Stimulated activated CD8-positive, alpha-beta memory T cell treated with anti-CD3 and anti-CD28 coated beads, Interleukin-7, amount 100 ng/mL, for 4 hours (primary cell): Measurements from ENCODE around the gene CA12.
"Not testable (repeated sequence)": the region's sequence is repeated elsewhere in the genome, so short reads cannot be mapped to it uniquely, and the experiment has no call there.

Experiments
- DNase-seq, 2 donors: peaks; one replicate each; pipeline ENCODE4 v3.0.0-alpha.2; 2020; ENCODE audit warnings: low read depth in 2 of 2

CA12 gene

DNA sequence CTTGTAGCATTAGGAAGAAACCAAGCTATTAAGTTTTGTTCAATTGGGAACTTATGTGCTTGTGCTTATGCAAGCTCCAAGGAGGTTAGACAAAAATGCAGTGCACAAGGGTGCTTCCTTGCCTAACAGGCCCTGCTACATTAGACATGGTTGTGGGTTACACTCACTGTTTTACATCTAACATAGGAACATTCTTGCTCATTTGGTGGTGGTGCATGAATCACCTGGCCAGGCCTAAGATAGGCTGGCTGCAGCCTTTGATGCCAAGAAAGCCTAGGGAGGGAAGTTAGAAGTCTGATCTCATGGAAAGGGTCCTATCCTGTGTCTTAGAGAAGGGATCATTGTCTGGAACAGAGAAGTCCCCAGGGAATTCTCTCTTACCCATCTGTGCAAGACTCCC is 43.5 kb downstream of the CA12 start:
- DNase-seq = no peak

GRCh38 chr15:63337046-63337445 is 44.6 kb downstream of the CA12 start:
- DNase-seq = no peak

DNA sequence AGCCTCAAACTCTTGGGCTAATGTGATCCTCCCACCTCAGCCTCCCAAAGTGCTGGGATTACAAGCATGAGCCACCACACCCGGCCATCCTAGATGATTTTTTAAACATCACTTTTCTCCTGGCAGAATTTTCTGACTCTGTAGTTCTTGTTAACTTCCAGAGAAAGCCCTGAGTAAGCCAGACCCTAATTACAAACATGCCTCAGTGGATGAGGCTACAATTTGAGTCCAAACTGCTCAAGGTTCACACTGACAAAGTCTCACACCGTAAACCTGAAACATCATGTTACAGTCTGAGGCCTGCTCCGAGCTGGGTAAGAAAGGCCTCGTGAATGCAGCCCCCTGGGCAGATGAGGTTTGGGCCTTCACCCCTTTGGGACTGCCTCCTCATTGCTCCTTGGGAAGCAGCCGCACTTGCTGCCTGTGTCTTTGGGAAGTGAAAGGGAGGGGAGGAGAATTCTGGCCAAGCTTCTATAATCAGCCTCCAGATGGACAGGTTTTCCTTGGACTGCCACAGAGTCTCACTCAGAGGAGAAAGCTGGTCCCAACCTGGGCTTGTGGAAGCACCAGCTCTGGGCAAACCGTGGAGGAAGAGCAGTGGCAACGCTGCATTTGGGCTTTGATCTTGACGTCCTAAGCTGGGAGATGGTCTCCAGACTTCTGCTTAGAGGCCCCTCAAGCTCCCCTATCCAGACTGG is 46.0 kb downstream of the CA12 start:
- no peak for DNase-seq

DNA sequence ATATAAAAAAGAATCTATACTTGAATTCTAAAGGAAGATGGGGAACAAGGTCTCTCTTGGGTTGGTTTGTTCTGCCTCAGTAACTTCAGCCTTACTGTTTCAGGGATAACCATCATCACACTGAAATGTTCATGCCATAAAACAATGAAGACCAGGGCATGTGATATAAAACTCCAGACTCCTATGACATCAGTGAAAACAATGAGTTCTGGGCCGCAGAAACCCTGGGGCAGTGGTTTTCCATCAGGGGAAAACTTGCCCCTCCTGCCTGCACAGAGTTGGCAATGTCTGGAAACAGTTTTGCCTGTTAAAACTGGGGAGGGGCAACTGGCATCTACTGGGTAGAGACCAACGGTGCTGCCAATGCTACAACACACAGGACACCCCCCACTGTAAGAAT is 46.8 kb downstream of the CA12 start:
- DNase-seq = no peak

DNA sequence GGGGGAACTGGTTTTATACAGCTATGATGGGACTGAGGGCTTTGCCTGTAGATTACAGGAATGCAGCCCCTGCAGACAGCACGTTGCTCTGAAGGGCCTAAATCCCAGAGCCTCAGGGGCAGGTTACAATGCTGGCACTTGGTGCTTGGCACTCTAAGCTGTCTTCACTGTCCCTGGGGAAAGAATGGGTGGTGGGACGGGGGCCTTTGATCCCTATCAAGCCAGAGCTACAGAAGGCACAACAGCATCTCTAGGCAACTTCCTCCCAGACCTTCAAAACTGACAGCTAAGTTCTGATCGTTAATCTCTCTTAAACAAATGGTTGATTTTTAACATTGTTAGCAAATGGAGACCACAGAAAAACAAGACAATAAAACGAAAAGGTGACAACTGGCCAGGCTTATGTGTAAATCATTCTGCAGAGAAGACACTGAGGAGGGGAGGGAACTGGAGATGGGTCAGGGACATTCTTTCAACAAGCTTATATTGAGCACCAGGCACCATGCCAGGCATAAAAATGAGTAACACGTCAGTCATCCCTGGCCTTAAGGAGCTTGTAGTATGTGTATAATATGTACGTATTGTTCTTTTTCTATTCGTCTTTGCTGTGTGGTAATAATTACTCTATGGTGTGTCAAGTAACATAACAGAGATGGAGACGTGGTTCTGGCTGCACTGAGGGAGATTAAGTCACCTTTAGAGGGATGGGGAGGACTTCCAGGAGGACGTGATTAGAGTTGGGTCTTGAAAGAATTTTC is 49.1 kb downstream of the CA12 start:
- no peak for DNase-seq

GRCh38 chr15:63331456-63331855 is 50.2 kb downstream of the CA12 start:
- peak in 1 of 2 donors; percentile 2 for DNase-seq

DNA sequence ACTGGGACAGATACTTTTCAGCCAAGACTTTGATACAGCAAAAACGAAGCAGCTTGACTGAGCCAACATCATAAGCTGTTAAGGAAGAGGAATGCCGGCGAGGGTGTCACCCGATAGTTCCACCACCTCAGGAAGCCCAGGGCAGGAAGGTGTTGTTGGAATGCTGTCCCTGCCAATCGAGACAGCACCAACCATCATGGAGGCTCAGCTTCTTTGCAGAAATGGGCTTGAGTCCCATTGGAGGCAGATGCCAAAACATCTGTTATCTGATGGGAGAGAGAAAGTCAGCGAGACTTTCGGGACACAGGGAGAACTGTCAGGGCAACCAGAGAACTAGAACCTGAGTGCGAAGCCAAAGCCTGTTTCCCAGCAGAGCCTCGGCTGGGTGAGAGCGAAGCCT is 50.7 kb downstream of the CA12 start:
- DNase-seq = no peak

GRCh38 chr15:63329567-63330350 is 51.9 kb downstream of the CA12 start:
- DNase-seq = no peak

- DNase-seq = no peak
Measured at GRCh38 chr15:63327648-63328421, 53.8 kb downstream of the CA12 start.

- DNase-seq = no peak
Measured at GRCh38 chr15:63324770-63325169, 56.9 kb downstream of the CA12 start.

GRCh38 chr15:63323798-63324563 is 57.7 kb downstream of the CA12 start:
- DNase-seq = no peak

DNA sequence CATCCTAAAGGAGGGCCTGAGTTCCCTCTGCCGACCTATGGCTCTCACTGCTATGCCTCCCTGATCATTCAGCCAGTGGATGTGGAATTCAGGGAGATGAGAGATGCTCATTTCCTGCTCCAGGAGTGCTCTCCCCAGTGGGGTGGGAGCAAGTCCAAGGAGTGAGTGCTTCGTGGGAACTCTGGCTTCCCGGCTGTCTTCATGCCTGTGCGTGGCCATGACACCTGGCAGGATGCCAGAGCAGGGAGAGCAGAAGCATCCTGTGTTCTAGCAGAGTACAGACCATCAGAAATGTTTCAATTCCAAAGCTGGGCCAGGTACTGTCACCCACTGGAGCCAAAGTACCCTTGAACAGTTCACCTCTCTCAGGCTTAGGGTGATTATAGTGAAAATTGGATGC is 59.1 kb downstream of the CA12 start:
- no peak for DNase-seq

DNA sequence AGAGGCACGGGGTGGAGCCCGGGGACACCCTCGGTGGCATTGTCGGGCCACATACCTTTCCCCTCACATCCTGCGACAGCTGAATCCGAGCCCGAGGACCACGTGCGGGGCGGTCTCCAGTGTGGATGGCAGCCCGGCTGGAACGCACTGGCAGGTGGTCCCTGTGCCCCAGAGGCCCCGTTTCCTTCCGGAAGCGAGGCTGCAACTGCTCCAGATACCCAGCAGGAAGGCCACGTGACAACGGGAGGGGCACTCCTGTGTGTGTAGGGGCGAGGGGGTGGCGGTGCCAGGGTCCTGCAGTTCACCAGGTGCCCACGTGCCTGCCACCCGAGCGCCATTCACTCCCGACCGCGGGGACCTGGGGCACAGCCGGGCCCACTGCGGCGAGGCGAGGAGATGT is 60.2 kb downstream of the CA12 start:
- DNase-seq = no peak

GRCh38 chr15:63320981-63321380 is 60.7 kb downstream of the CA12 start:
- DNase-seq = not testable (repeated sequence)

- not testable (repeated sequence) for DNase-seq
Measured at GRCh38 chr15:63320446-63320845, 61.2 kb downstream of the CA12 start.

DNA sequence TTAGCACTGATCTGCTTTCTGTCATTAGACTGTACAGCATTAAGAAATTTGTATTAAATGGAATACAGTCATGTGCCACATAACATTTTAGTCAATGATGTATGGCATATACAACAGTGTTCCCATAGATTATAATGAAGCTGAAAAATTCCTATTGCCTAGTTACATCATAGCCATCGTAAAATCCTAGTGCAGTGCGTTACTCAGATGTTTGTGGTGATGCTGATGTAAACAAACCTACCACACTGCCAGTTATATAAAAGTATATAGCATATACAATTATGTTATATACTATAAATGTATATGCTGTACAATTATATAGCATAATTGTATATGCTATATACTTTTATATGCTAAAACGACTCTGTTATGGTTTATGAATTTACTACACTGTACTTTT is 62.6 kb downstream of the CA12 start:
- no peak for DNase-seq

GRCh38 chr15:63318344-63318743 is 63.3 kb downstream of the CA12 start:
- no peak for DNase-seq

GRCh38 chr15:63314409-63314808 is 67.2 kb downstream of the CA12 start:
- DNase-seq = no peak

DNA sequence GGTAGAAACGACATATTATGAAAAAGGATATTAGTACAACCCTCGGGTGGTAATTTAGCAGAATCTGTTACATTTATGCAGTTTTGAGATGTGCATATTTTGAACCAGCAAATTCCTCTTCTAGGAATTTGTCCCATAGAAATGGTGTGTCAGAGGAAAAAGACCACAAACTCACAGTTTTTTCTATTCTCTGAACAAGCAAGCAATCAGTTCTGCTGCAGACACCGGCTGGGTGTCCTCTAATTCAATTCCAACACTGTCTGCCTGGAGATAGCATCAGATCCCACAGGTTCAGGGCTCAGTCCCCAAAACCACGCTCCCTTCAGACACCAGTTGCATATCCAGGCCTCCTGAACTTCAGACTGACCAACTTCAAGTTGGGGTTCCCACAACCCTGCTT is 67.8 kb downstream of the CA12 start:
- DNase-seq = no peak

- DNase-seq = no peak
Measured at GRCh38 chr15:63312286-63312685, 69.4 kb downstream of the CA12 start.

DNA sequence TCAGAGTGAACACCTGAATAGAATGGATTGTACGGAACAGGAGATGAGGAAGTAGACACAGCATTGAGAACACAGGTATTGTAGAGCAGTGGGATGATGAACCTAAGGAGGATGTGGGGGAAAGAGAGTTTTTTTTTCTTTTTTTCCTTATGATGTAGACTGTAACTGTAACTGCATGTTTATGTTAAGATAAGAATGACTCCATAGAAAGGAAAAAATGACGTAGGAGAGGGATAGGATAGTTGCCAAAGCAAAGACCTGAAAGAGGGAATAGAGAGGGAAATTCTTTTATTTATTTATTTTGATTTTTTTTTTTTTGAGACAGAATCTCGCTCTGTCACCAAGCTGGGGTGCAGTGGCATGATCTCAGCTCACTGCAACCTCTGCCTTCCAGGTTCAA is 71.0 kb downstream of the CA12 start:
- no peak for DNase-seq
